Measurements from ENCODE around the gene TSKS.

- TF ChIP-seq SUZ12 (IDR thresholded peaks at IDR 0.05; ENCODE audit: low read depth, low read length) (no peak), RAD21 (CRISPR knock-in tag; IDR thresholded peaks at IDR 0.05) (no peak), FOXA1 (IDR thresholded peaks at IDR 0.05) (no peak), FOXA1 (CRISPR knock-in tag; IDR thresholded peaks at IDR 0.05) (no peak), POLR2A (IDR thresholded peaks at IDR 0.05; ENCODE audit: insufficient read depth in 1 of 2, low read depth in 2 of 2, low read length in 2 of 2) (no peak), CREM (IDR thresholded peaks at IDR 0.05) (no peak), CREM (CRISPR knock-in tag; IDR thresholded peaks at IDR 0.05) (no peak), NFYB (CRISPR knock-in tag; IDR thresholded peaks at IDR 0.05) (no peak)
These were observed 11.9 kb upstream of the TSKS start for GRCh38 chr19:49774969-49775368.
